ENCODE data around the gene ABHD2.

GRCh38 chr15:89112341-89112971 lies 24.2 kb downstream of the ABHD2 start:
- TF ChIP-seq JUNB (IDR thresholded peaks at IDR 0.05; ENCODE audit: unreplicated experiment) (no peak), CTCF (conservative IDR thresholded peaks at IDR 0.05; ENCODE audit: low read depth in 2 of 2) (no peak), EZH2 (IDR thresholded peaks at IDR 0.05; ENCODE audit: low read depth, unreplicated experiment) (no peak), EZH2phosphoT487 (IDR thresholded peaks at IDR 0.05; ENCODE audit: unreplicated experiment) (no peak), REST (IDR thresholded peaks at IDR 0.05; ENCODE audit: unreplicated experiment) (no peak)

Data from GM23338 (cell line).